ENCODE measurements around the gene IQCM.

The IQCM gene

GRCh38 chr4:149708513-149709130 is 107.0 kb downstream of the IQCM start:
- peak; percentile 48 for DNase-seq

DNA sequence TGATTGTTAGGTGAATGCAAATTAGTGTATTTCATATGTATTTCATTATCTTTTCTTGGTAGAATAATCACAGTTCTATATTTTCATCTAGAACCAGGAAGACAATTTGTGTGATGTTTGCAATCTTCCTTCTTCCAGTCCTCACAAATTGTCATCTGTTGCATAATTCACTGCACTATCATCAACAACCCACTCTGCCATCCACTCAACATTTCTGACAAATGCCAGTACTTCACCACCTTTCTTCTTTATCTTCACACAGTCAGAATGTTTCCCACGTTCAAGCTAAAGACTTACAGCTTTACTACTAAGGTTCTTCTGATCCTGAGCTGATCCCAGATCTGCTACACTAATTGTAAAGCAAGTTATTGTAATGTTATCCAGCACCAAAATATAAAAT is 107.8 kb downstream of the IQCM start:
- no peak for DNase-seq

DNA sequence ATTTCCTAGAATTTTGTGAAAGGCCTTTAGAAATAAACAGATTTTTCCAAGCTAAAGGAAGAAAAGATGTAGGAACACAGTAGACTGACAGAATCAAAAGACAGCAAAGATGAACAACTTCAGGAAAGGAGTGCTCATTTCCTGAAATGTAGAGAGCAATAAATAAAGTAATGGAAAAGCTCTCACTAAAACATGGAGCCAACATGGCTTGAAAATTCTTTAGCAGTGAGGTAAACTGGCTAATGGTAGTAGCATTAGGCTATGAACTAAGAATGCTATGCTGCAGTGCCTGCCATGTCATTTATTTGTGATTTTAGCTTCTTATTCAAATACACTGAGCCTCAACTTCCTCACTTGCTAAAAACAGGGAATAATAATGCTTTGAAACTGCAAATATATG is 108.7 kb downstream of the IQCM start:
- DNase-seq, result peak; percentile 70

DNA sequence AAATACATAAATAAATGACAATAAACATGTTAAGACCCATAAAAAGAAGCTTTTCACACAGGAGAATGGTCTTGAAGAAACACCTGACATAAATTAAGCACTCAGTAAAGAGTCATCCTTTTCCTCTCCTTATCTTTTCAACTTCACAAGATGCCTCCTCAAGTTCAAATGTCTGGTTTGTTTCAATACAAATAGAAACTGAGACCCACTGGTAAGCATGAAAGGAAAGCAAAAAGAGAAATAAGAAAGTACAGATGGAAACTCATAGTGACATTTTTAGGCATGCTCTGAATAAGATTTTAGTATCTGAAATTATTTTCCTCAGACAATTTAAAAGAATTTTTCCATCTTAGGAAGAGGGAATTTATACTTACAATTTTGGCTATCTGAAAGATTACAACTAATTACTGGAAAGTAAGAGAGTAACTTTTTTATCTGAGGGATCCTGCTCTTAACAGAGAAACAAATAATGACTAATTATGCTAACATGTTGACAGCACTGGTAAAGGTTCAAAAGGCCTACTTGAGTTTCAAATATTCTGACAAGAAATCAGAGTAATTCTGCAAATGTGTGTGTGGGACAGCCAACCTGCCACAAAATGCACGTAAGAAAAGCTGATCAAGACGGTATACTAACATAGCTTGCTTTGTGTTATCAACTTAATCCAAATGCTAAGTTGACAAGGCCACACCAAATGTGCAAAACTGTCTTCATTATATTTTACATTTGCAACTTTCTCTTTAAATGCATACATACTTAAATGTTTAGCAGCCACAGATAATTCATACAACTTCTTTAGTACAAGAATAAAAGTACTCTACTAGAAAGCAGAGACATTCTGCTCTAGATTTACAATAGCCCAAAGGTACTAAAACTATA is 113.0 kb downstream of the IQCM start:
- DNase-seq, result no peak

GRCh38 chr4:149701435-149702156 is 114.0 kb downstream of the IQCM start:
- no peak for DNase-seq

GRCh38 chr4:149700272-149700671 is 115.4 kb downstream of the IQCM start:
- DNase-seq, result no peak

DNA sequence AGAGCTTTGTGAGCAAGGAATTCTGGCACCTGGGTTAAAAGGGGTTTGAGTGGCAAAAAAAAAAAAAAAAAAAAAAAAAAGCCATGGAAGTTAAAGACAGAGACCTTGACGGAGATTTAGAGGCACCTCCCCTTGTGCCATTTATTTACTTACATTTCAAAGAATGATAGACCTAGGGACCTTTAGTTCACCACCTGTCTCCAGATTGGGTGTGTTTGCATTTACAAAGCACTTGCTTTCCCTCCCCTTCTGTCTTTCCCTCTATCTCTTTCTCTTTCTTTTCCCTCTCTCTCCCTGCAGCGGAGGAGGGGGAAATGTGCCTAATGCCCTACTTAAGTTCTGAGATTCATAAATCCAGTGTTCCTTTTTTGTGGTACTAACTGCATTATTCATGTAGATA is 116.0 kb downstream of the IQCM start:
- no peak for DNase-seq

- DNase-seq, result no peak
Observed at GRCh38 chr4:149690726-149691125, 124.9 kb downstream of the IQCM start.

- no peak for DNase-seq
Observed at GRCh38 chr4:149684516-149684915, 131.1 kb downstream of the IQCM start.

GRCh38 chr4:149676076-149676475 is 139.6 kb downstream of the IQCM start:
- no peak for DNase-seq

GRCh38 chr4:149645790-149646189 is 169.9 kb downstream of the IQCM start:
- DNase-seq, result no peak

GRCh38 chr4:149638073-149638472 is 177.6 kb downstream of the IQCM start:
- DNase-seq, result peak; percentile 27

GRCh38 chr4:149634368-149634767 is 181.3 kb downstream of the IQCM start:
- no peak for DNase-seq

- no peak for DNase-seq
Observed at GRCh38 chr4:149631629-149632028, 184.0 kb downstream of the IQCM start.

DNA sequence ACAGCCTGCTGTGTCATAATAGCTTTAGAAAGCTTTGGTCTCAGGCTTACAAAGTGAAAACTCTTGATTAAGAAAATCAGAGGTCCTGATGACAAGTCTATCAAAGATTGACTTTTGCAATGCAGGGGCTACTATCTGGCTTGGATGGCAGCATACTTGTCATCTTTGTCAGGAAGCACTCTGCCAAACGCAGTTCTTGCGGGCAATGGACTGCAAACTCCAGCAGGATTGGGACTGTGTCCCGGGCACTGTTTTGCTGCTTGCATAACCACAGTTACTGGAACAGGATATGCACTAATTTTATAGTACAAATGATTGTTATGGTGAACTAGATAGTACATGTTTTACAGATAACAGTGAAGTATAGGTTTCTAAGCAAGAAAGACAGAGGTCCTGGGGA is 185.6 kb downstream of the IQCM start:
- no peak for DNase-seq

GRCh38 chr4:149605601-149606378 is 209.9 kb downstream of the IQCM start:
- peak; percentile 62 for DNase-seq

- DNase-seq, result no peak
Observed at GRCh38 chr4:149604827-149605226, 210.8 kb downstream of the IQCM start.

- peak; percentile 9 for DNase-seq
Observed at GRCh38 chr4:149595500-149595899, 220.1 kb downstream of the IQCM start.

- no peak for DNase-seq
Observed at GRCh38 chr4:149589826-149590225, 225.8 kb downstream of the IQCM start.

- no peak for DNase-seq
Observed at GRCh38 chr4:149584722-149585121, 230.9 kb downstream of the IQCM start.

GRCh38 chr4:149574971-149575370 is 240.7 kb downstream of the IQCM start:
- DNase-seq, result no peak

GRCh38 chr4:149572716-149573115 is 242.9 kb downstream of the IQCM start:
- no peak for DNase-seq

GRCh38 chr4:149555799-149556198 is 259.8 kb downstream of the IQCM start:
- no peak for DNase-seq
